A549 (cell line): ENCODE measurements around the gene SASH1. TPM values are rescaled to one million over a fixed set of nuclear protein-coding genes. Genes with fewer than 3 reads are reported as not detected.

Experiments used
- ATAC-seq, 2 experiments: fragments of 200-7000 bp in 1 of 2; fragments of >200 bp in 1 of 2; cut with Nextera tagmentation in 1 of 2; cut with Tn5 transposase in 1 of 2; 3 replicates each; pipeline versions ENCODE4 v1.8.0 to v1.9.1; 2018 to 2020; ENCODE audit warnings: mild to moderate bottlenecking in 1 of 2, moderate library complexity in 1 of 2
- CTCF ChIA-PET: fragments of 300-600 bp; sonication (Branson Sonifier 250); formaldehyde crosslinking; extraction: SDS; loops from one replicate; lab custom pipeline; 2021; ENCODE audit warnings: antibody characterized with exemption, inconsistent platforms; lab: Yijun Ruan, JAX
- POLR2A ChIA-PET: fragments of 350-600 bp; formaldehyde crosslinking; extraction: SDS; loops from one replicate; lab custom pipeline; 2021; ENCODE audit warnings: antibody characterized with exemption, inconsistent platforms; lab: Yijun Ruan, JAX
- DNase-seq, 2 experiments: peaks; one replicate each; pipeline versions ENCODE4 v3.0.0 to v3.0.0-alpha.2; 2011 to 2016; ENCODE audit warnings: low read depth in 1 of 2, low spot score in 1 of 2
- FAIRE-seq: peaks from 2 replicates; lab custom pipeline; 2011; peaks lifted over from hg19 to GRCh38; lab: Jason Lieb, UNC
- H3K27ac ChIP-seq, 2 experiments: fragments of >200 bp; sonication (Bioruptor Twin); formaldehyde crosslinking; 3 replicates each; pipeline ENCODE4 v1.5.1; 2016 to 2017
- H3K4me1 ChIP-seq: fragments of >200 bp; sonication (Bioruptor Twin); formaldehyde crosslinking; 3 replicates; pipeline ENCODE4 v1.6.1; 2016
- H3K4me2 ChIP-seq: fragments of >200 bp; sonication (Bioruptor Twin); formaldehyde crosslinking; 3 replicates; pipeline ENCODE4 v1.6.1; 2016
- H3K4me3 ChIP-seq: fragments of >200 bp; sonication (Bioruptor Twin); formaldehyde crosslinking; 3 replicates; pipeline ENCODE4 v1.5.1; 2016
- H3K9me3 ChIP-seq: fragments of >200 bp; sonication (Bioruptor Twin); formaldehyde crosslinking; 3 replicates; pipeline ENCODE4 v1.6.1; 2016
- CBX8 ChIP-seq: fragments of 200-600 bp; sonication (generic); IDR thresholded peaks from 2 replicates; pipeline ENCODE4 v1.6.1; 2016
- CEBPB ChIP-seq, 2 experiments: fragments of >200 bp in 1 of 2; sonication (Bioruptor Twin) in 1 of 2; formaldehyde crosslinking in 1 of 2; IDR thresholded peaks; 2 replicates each; pipeline ENCODE4 v1.6.1; 2012 to 2016
- CHD2 ChIP-seq: fragments of 150-350 bp; IDR thresholded peaks from 2 replicates; pipeline ENCODE4 v1.6.1; 2014; ENCODE audit warnings: low read length; ENCODE audit not compliant: partially characterized antibody
- CHD4 ChIP-seq: fragments of 200-600 bp; sonication (generic); IDR thresholded peaks from 2 replicates; pipeline ENCODE4 v1.6.1; 2016; ENCODE audit warnings: antibody characterized with exemption, mild to moderate bottlenecking, borderline replicate concordance
- CTCF ChIP-seq: fragments of >200 bp; sonication (Bioruptor Twin); formaldehyde crosslinking; IDR thresholded peaks from 3 replicates; pipeline ENCODE4 v1.5.1; 2016
- EHF ChIP-seq: fragments of 250-450 bp; sonication (Bioruptor Pico); IDR thresholded peaks from 2 replicates; pipeline ENCODE4 v1.5.0; 2020; ENCODE audit warnings: mild to moderate bottlenecking
- ELK1 ChIP-seq: fragments of 150-350 bp; IDR thresholded peaks from 2 replicates; pipeline ENCODE4 v1.6.1; 2014; ENCODE audit warnings: low read depth, mild to moderate bottlenecking, low read length
- EP300 ChIP-seq, 2 experiments: fragments of >200 bp; sonication (Bioruptor Twin); formaldehyde crosslinking; IDR thresholded peaks; 2 replicates in 1 of 2; 3 replicates in 1 of 2; pipeline ENCODE4 v1.6.1; 2016 to 2017
- HOXA7 ChIP-seq: fragments of 250-450 bp; sonication (Bioruptor Pico); IDR thresholded peaks from 2 replicates; pipeline ENCODE4 v1.5.0; 2020; ENCODE audit warnings: mild to moderate bottlenecking, moderate library complexity
- KDM5A ChIP-seq: fragments of 200-600 bp; sonication (generic); IDR thresholded peaks from 2 replicates; pipeline ENCODE4 v1.6.1; 2016; ENCODE audit warnings: antibody characterized with exemption, mild to moderate bottlenecking
- MAFK ChIP-seq: fragments of 450-650 bp; IDR thresholded peaks from 2 replicates; pipeline ENCODE4 v1.6.1; 2014; ENCODE audit not compliant: partially characterized antibody
- MAX ChIP-seq: IDR thresholded peaks from 2 replicates; pipeline ENCODE4 v1.6.1; 2012
- POLR2AphosphoS2 ChIP-seq: conservative IDR thresholded peaks from 2 replicates; pipeline ENCODE4 v1.6.1; 2012; ENCODE audit warnings: low read length, improper control_type of control experiment, inconsistent platforms
- RAD21 ChIP-seq, 2 experiments: fragments of >200 bp in 1 of 2; sonication (Bioruptor Twin) in 1 of 2; formaldehyde crosslinking in 1 of 2; IDR thresholded peaks in 1 of 2; conservative IDR thresholded peaks in 1 of 2; 2 replicates in 1 of 2; 3 replicates in 1 of 2; pipeline ENCODE4 v1.6.1; 2012 to 2018; ENCODE audit warnings: inconsistent platforms in 1 of 2
- RARB ChIP-seq: fragments of 250-450 bp; sonication (Bioruptor Pico); IDR thresholded peaks from 2 replicates; pipeline ENCODE4 v1.8.0; 2021; ENCODE audit warnings: mild to moderate bottlenecking, moderate library complexity
- SREBF2 ChIP-seq: fragments of 450-650 bp; IDR thresholded peaks from 2 replicates; pipeline ENCODE4 v1.6.1; 2014; ENCODE audit warnings: mild to moderate bottlenecking, moderate library complexity
- TFCP2L1 ChIP-seq: fragments of 250-450 bp; sonication (Bioruptor Pico); IDR thresholded peaks from 2 replicates; pipeline ENCODE4 v1.5.0; 2021; ENCODE audit warnings: mild to moderate bottlenecking
- ZC3H11A ChIP-seq: fragments of 450-650 bp; IDR thresholded peaks from 2 replicates; pipeline ENCODE4 v1.6.1; 2014; ENCODE audit warnings: antibody characterized with exemption, mild to moderate bottlenecking
- ZSCAN20 ChIP-seq: fragments of 250-450 bp; sonication (Bioruptor Pico); IDR thresholded peaks from 2 replicates; pipeline ENCODE4 v1.8.0; 2022; ENCODE audit warnings: mild to moderate bottlenecking, moderate library complexity
- WGBS: methylation state at CpG from one replicate; pipeline ENCODE4 v1.1.6; 2017; ENCODE audit errors: missing lambda C conversion rate; 5-methylcytosine and 5-hydroxymethylcytosine counted together
- polyA plus RNA-seq, 4 experiments: library from polyadenylated mRNA; depleted of rRNA in 3 of 4; stranded (reverse); fragments of >200 nt; fragmentation: RNase III in 1 of 4; extraction: RNeasy Plus Mini Kit Qiagen cat#74134 plus additional on column Dnase treatment in 1 of 4; gene quantifications; 2 replicates in 3 of 4; 3 replicates in 1 of 4; pipeline ENCODE4 v1.2.3, GENCODE V29; 2011 to 2017
- TF ChIP-seq, protein P1 (sequence below): fragments of 250-450 bp; sonication (Bioruptor Pico); IDR thresholded peaks from 2 replicates; pipeline ENCODE4 v1.5.0; 2021; ENCODE audit warnings: mild to moderate bottlenecking, moderate library complexity, borderline replicate concordance

The SASH1 gene
- polyA plus RNA-seq, 2 of the 4 experiments (the other 2 are of a cell fraction), result 2.5 to 3.0 TPM

DNA sequence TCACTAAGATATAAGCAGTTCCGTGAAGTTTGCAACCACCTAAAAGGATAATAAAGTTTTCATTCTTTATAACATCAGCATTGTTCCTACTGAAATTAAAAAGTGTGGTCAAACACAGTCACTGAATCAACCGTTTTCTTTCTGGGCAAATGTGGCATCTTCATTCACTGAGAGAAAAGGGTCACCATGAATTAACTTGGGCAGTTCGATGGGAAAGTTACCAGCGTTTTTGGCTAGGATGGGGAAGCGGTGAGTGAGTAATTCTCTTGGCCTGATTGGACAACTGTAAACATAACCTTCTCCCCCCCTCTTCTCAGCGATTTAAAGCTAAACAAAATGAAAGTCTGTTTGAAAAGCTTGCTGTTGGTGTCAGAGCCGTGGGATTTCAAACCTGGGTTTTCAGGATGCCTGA, 181.8 kb downstream of the SASH1 start:
- 81% methylated on average over 7 of the region's 7 CpGs for WGBS
- no peaks in the 10 kb centered on the region for H3K4me1 ChIP-seq
- H3K27ac ChIP-seq, result no peak overlapping the region
- CTCF ChIA-PET, result no interaction called here
- DNase-seq (no peak), FAIRE-seq (no peak), ATAC-seq (no peak)
- no peaks in the 10 kb centered on the region for H3K9me3 ChIP-seq
- H3K4me3 ChIP-seq, result no peak overlapping the region
- TF ChIP-seq EP300 (IDR thresholded peaks at IDR 0.05), result no peak
- TF ChIP-seq SREBF2, result no peak
- TF ChIP-seq ELK1, result no peak
- no peak for TF ChIP-seq CHD2
- TF ChIP-seq KDM5A, result no peak
- no peak for TF ChIP-seq TFCP2L1 (CRISPR knock-in tag)
- TF ChIP-seq ZC3H11A, result no peak
- POLR2A ChIA-PET, result no interaction called here
- no peak overlapping the region for H3K4me2 ChIP-seq

GRCh38 chr6:148524976-148525375, 182.3 kb downstream of the SASH1 start:
- POLR2A ChIA-PET, result no interaction called here

GRCh38 chr6:148525453-148525852, 182.8 kb downstream of the SASH1 start:
- no peak overlapping the region for H3K4me2 ChIP-seq
- no peak for TF ChIP-seq EHF (CRISPR knock-in tag)
- DNase-seq (no peak), ATAC-seq (no peak), FAIRE-seq (no peak)
- WGBS, result 88% methylated on average over 4 of the region's 4 CpGs
- no peak overlapping the region for H3K4me3 ChIP-seq
- H3K27ac ChIP-seq, result no peak overlapping the region
- ChIA-PET CTCF (no interaction called here), POLR2A (no interaction called here)
- H3K4me1 ChIP-seq, result peaks cover 2% of the 10 kb centered on the region; the same call in 2 of the 3 replicates
- no peaks in the 10 kb centered on the region for H3K9me3 ChIP-seq

More at GRCh38 chr6:148524976-148525375, 182.3 kb downstream of the SASH1 start:
- ATAC-seq (no peak), FAIRE-seq (no peak), DNase-seq (no peak)
- CTCF ChIA-PET, result no interaction called here
- no peaks in the 10 kb centered on the region for H3K9me3 ChIP-seq
- no peak for TF ChIP-seq ZC3H11A
- no peak for TF ChIP-seq CEBPB (IDR thresholded peaks at IDR 0.05)
- TF ChIP-seq HOXA7 (CRISPR knock-in tag), result no peak
- TF ChIP-seq MAX, result no peak
- no peak for TF ChIP-seq CHD4
- TF ChIP-seq CBX8, result no peak
- TF ChIP-seq ZSCAN20 (CRISPR knock-in tag), result no peak
- TF ChIP-seq CTCF, result no peak
- no peak for TF ChIP-seq POLR2AphosphoS2
- TF ChIP-seq EP300 (IDR thresholded peaks at IDR 0.05), result no peak
- TF ChIP-seq, protein P1, sequence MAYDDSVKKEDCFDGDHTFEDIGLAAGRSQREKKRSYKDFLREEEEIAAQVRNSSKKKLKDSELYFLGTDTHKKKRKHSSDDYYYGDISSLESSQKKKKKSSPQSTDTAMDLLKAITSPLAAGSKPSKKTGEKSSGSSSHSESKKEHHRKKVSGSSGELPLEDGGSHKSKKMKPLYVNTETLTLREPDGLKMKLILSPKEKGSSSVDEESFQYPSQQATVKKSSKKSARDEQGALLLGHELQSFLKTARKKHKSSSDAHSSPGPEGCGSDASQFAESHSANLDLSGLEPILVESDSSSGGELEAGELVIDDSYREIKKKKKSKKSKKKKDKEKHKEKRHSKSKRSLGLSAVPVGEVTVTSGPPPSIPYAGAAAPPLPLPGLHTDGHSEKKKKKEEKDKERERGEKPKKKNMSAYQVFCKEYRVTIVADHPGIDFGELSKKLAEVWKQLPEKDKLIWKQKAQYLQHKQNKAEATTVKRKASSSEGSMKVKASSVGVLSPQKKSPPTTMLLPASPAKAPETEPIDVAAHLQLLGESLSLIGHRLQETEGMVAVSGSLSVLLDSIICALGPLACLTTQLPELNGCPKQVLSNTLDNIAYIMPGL (CRISPR knock-in tag), result no peak
- no peak for TF ChIP-seq MAFK
- TF ChIP-seq RARB (CRISPR knock-in tag), result no peak
- TF ChIP-seq RAD21 (conservative IDR thresholded peaks at IDR 0.05 in 1 of 2, IDR thresholded peaks at IDR 0.05 in 1 of 2), result no peak
- H3K4me2 ChIP-seq, result no peak overlapping the region
- H3K4me3 ChIP-seq, result no peak overlapping the region
- WGBS, result 85% methylated on average over 8 of the region's 8 CpGs
- no peak overlapping the region for H3K27ac ChIP-seq
- H3K4me1 ChIP-seq, result no peaks in the 10 kb centered on the region
